GM18517 (cell line): ENCODE results near the gene TMEM269.
A peak's percentile ranks its signal among the peaks of the same experiment; 100 is the strongest.
"Not testable (repeated sequence)": the region's sequence is repeated elsewhere in the genome, so short reads cannot be mapped to it uniquely, and the experiment has no call there.

Experiments used
- ATAC-seq: cut with Tn5 transposase; IDR thresholded peaks from one replicate; pipeline ENCODE4 v1.9.1; 2021; ENCODE audit warnings: mild to moderate bottlenecking, moderate library complexity; ENCODE audit not compliant: unreplicated experiment

Gene TMEM269

GRCh38 chr1:42773420-42773819, 11.4 kb upstream of the TMEM269 start:
- ATAC-seq = no peak

GRCh38 chr1:42774928-42775526, 9.8 kb upstream of the TMEM269 start:
- no peak for ATAC-seq

DNA sequence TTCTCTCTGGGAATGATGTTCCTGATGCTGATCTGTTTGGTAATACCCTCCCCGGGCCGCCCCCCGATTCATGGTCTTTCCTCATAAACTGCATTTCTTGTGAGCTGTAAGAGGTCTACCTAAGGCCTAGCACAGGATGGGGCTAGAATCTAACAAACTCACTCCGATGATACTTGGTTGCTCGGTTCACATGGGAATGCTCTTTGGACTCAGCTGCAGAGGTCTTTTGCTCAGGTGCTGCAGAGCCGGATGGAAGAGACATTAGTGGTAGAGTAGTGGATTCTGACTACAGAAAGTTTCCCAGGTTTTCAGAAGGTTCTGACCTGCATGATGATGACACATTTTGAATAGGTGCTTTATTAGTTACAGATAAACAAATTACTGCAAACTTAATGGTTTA, 8.3 kb upstream of the TMEM269 start:
- no peak for ATAC-seq

DNA sequence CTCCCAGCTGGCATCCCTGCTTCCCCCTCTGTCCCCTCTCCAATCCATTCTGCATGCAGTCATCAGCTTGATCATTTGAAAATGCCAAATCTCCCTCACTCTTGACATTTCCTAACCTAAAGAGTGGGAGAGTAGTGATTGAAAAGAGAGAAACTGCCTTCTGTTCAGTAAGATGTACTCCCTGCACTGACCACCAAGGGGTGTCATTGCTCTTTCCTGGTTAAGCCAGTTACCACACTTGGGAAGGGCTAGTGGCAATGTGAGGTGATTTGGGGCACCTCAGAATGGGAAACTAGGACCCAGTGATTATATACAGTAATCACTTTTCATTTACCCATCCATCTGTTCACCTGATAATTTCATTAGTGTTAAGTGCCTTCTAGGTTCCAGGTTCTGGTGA, 6.9 kb upstream of the TMEM269 start:
- ATAC-seq = no peak

- no peak for ATAC-seq
Measured at GRCh38 chr1:42779725-42780124, 5.1 kb upstream of the TMEM269 start.

DNA sequence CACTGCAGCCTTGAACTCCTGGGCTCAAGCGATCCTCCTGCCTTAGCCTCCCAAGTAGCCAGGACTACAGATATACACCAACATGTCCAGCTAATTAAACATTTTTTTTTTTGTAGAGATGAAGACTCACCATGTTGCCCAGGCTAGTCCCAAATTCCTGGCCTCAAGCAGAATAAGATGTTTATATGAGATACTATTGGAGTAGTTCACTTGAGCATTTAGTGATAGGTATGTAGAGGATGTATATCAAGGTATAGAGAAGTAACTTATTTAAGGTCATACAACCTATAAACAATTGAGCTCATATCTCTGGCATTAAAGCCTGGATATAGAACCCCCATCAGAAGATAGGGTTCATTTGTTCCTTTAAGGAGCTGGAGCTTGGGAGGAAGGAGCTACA, 4.6 kb upstream of the TMEM269 start:
- ATAC-seq = no peak

GRCh38 chr1:42783092-42783491, 1.7 kb upstream of the TMEM269 start:
- ATAC-seq = no peak

- ATAC-seq = no peak
Measured at GRCh38 chr1:42784547-42784945, 245 bp upstream of the TMEM269 start.

GRCh38 chr1:42786097-42786496, 1.3 kb downstream of the TMEM269 start:
- no peak for ATAC-seq

GRCh38 chr1:42788021-42788420, 3.2 kb downstream of the TMEM269 start:
- no peak for ATAC-seq

GRCh38 chr1:42793824-42794223, 9.0 kb downstream of the TMEM269 start:
- no peak for ATAC-seq

DNA sequence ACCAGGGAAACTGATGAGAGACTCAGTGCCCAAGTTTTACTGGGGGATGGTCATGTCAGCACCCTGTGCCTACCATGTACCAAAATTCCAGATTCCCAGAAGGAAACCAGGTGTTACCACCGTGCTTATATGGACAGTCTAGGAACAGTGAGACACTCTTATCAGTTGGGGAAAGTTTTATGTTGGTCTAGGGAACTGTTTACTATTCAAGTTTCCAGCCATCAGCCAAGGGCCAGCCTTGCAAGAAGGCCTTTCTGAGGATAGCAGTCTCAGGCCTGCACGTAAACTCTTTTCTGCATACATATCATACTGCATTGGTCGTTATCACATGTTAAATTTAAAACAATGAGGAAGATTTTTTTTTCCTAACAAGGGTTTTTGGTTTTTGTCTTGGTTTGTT, 12.6 kb downstream of the TMEM269 start:
- ATAC-seq = no peak

- ATAC-seq = no peak
Measured at GRCh38 chr1:42797979-42798378, 13.2 kb downstream of the TMEM269 start.

DNA sequence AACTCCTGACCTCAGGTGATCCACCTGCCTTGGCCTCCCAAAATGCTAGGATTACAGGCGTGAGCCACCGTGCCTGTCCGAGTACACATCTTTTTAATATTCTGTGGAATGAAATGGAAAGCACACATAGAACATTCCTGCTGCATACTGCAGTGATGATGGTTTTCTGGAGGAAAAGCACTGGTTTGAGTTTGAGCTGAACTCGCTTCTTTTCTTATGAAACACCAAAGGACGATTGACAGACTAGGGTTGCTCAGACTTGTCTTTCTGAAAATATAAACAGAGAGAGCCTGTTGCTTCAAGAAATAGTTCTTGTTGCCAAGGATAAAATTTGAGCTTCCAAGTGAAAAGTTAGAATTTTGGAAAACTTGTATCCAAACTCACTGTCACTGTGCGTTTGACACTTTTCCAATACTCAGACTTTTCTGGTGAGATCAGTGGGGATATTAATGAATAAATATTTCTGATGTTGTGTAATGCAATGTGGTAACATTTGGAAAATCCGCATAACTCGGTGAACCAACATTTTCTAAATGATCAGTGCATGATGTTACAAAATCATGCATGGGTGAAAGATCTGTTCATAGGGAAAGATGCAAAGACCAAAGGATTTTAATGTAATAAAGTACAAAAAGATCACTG, 17.2 kb downstream of the TMEM269 start:
- ATAC-seq = no peak

DNA sequence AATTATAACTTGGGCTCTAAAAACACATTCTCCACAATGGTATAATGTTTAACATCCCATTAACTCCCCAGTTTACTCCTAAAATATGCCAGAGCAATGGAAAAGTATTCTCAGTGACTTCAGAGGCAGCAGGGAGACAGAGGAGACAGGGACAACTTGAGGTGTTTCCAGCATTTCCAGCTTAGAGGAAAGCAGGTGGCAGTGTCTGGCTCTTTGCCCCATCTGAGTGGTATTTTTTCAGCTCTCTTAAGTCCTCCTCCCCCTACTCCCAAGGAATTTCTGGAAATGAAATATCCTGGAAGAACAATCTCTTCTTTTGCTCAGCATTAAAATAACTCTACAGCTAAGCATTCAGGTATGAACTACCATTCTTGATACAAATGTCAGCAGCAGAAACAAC, 21.4 kb downstream of the TMEM269 start:
- no peak for ATAC-seq

- no peak for ATAC-seq
Measured at GRCh38 chr1:42806593-42806992, 21.8 kb downstream of the TMEM269 start.

DNA sequence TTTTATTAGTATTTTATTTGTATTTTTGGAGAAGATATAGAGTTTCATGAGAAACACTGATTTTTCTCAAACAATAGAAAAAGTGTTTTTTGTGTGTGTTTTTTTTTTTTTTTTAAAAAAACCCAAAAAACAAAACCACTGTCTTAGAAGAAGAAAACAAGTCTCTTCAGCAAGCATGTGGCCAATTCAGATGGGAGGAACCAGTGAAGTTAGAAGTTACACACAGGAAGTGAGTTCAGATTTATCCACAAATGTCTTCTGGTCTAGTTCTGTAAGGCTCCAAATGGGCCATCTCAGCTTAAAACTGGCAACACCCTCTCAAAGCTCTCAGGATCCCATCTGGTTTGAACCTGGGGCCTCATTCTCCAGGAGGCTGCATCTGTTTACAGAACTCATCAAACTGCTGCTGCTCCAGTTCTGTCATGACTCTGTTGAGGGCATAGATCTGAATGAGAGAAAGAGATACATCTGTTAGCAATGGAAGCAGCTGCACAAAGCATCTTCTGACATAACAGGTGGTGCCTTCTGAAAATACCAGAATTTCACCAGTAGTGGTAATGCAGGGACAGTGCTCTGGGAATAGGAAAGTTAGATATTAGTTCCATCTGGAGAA, 22.4 kb downstream of the TMEM269 start:
- no peak for ATAC-seq

DNA sequence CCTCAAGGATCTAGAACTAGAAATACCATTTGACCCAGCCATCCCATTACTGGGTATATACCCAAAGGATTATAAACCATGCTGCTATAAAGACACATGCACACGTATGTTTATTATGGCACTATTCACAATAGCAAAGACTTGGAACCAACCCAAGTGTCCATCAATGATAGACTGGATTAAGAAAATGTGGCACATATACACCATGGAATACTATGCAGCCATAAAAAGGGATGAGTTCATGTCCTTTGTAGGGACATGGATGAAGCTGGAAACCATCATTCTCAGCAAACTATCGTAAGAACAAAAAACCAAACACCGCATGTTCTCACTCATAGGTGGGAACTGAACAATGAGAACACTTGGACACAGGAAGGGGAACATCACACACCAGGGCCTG, 30.0 kb downstream of the TMEM269 start:
- ATAC-seq = not testable (repeated sequence)

- peak; percentile 16 for ATAC-seq
Measured at GRCh38 chr1:42815941-42816584, 31.3 kb downstream of the TMEM269 start.

DNA sequence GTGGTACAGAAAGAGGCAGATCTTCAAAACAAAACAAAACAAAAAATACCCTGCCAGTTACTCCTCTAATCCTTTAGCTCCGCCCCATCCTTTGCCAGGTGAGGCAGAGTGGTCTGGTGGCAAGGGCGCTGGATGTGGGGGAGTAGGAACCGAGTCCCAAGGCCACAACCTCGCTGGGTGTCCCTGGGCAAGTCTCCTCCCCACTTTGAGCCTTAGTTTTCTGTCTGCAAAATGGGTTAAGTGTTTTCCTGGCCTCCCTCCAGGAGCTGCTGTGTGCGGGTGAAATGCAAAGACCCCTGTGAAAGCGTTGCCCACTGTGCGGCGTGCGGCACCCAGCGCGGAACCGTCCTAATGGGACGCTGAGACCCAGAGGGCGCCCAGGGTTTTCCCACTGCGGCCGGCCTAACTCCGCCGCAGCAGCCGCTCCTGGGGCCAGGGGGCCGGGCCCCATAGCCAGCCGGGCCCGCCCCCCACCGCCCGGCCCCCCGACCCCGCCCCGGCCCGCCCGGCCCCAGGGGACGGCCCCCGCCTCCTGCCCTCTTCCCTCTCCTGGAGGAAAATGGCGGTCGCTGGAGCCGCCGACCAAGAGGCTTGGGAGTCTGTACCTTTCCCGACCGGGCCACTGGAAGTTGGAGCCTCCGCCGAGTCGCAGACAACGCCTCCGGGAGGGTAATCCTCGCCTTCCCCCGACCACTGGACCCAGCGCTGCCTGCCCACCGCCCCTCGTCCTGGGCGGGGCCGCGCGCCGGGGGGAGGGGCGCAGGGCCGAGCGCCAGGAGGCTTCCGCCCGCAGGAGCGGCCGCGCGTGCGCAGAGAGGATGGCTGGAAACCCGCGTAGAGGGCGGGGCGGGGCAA, 32.0 kb downstream of the TMEM269 start, which contains the start of the genes ERMAP and SVBP:
Gene ERMAP (plus strand): TSS at position 538 of the 855 bp plus-strand sequence. CDS start 13,327 bp downstream, outside the sequence.
Gene SVBP (minus strand): TSS at position 813 of the 855 bp plus-strand sequence. CDS start 853 bp downstream, outside the sequence.
- peak; percentile 70 for ATAC-seq

DNA sequence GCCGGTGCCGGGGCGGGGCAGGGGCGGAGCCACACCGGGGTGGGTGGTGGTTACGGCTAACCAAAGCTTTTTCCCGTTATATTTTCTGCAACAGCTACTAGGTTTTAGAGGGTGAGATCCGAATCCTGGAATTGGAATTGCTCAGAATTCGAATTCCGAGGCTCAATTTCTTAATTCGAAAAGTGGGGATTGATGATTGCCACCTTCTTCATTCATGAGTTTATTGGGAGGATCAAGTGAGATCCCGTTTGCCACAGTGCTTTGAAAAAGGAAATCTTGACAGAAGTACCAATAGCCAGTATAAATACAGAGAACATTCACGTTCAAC, 32.6 kb downstream of the TMEM269 start:
- no peak for ATAC-seq
